Measurements from ENCODE around the gene COL7A1.

The COL7A1 gene

GRCh38 chr3:48595075-48595525 lies at the start of gene COL7A1:
TSS of gene COL7A1 (minus strand) at chr3:48595329. CDS start at chr3:48595159, 170 bp downstream.
- DNase-seq (ENCODE audit: low read depth): no peak

GRCh38 chr3:48642605-48643004 lies 47.5 kb upstream of the COL7A1 start:
- DNase-seq (ENCODE audit: low read depth): no peak

- no peak for DNase-seq (ENCODE audit: low read depth)
Observed at GRCh38 chr3:48641396-48641795, 46.3 kb upstream of the COL7A1 start.

- DNase-seq (ENCODE audit: low read depth): no peak
Observed at GRCh38 chr3:48639944-48640606, 44.9 kb upstream of the COL7A1 start.

- DNase-seq (ENCODE audit: low read depth): no peak
Observed at GRCh38 chr3:48637305-48637704, 42.2 kb upstream of the COL7A1 start.

- no peak for DNase-seq (ENCODE audit: low read depth)
Observed at GRCh38 chr3:48636149-48636655, 41.1 kb upstream of the COL7A1 start.

- DNase-seq (ENCODE audit: low read depth): peak; percentile 85
Observed at GRCh38 chr3:48635222-48636021, 40.3 kb upstream of the COL7A1 start, which contains the start of gene SLC26A6. TSS of gene SLC26A6 (minus strand) at chr3:48635461. CDS start at chr3:48635393, 68 bp downstream.

- no peak for DNase-seq (ENCODE audit: low read depth)
Observed at GRCh38 chr3:48634661-48635221, 39.6 kb upstream of the COL7A1 start.

GRCh38 chr3:48633743-48634142 lies 38.6 kb upstream of the COL7A1 start:
- no peak for DNase-seq (ENCODE audit: low read depth)

- no peak for DNase-seq (ENCODE audit: low read depth)
Observed at GRCh38 chr3:48633256-48633655, 38.1 kb upstream of the COL7A1 start.

GRCh38 chr3:48631516-48632448 lies 36.7 kb upstream of the COL7A1 start:
- DNase-seq (ENCODE audit: low read depth): no peak

GRCh38 chr3:48630833-48631232 lies 35.7 kb upstream of the COL7A1 start:
- no peak for DNase-seq (ENCODE audit: low read depth)

- no peak for DNase-seq (ENCODE audit: low read depth)
Observed at GRCh38 chr3:48630407-48630806, 35.3 kb upstream of the COL7A1 start.

- no peak for DNase-seq (ENCODE audit: low read depth)
Observed at GRCh38 chr3:48629894-48630293, 34.8 kb upstream of the COL7A1 start.

- no peak for DNase-seq (ENCODE audit: low read depth)
Observed at GRCh38 chr3:48628277-48629017, 33.3 kb upstream of the COL7A1 start.

GRCh38 chr3:48625600-48625999 lies 30.5 kb upstream of the COL7A1 start:
- DNase-seq (ENCODE audit: low read depth): no peak

GRCh38 chr3:48624767-48625166 lies 29.6 kb upstream of the COL7A1 start:
- no peak for DNase-seq (ENCODE audit: low read depth)

GRCh38 chr3:48623851-48624547 lies 28.9 kb upstream of the COL7A1 start:
- DNase-seq (ENCODE audit: low read depth): no peak

- DNase-seq (ENCODE audit: low read depth): no peak
Observed at GRCh38 chr3:48621461-48621869, 26.3 kb upstream of the COL7A1 start, which contains the start of gene TMEM89. TSS of gene TMEM89 (minus strand) at chr3:48621769. CDS start at chr3:48621756, 13 bp downstream.

Measured in stimulated activated CD8-positive, alpha-beta memory T cell treated with anti-CD3 and anti-CD28 coated beads, Interleukin-15, amount 100 ng/mL, for 1 hour (primary cell).